GM12878 (cell line): ENCODE measurements around the gene IGFBP3. TPM values are rescaled to one million over a fixed set of nuclear protein-coding genes. Genes with fewer than 3 reads are reported as not detected.

ENCODE experiments used
- ATAC-seq: fragments of 200-7000 bp; cut with Tn5 transposase; 3 replicates; pipeline ENCODE4 v1.9.1; 2020; ENCODE audit warnings: mild to moderate bottlenecking, moderate library complexity
- BruUV-seq: library from RNA; stranded (reverse); fragments of 400-500 nt; replicated peaks from 2 replicates; lab custom pipeline; 2021; lab: Mats Ljungman, UMichigan
- CTCF ChIA-PET: fragments of 300-600 bp; sonication (Branson Sonifier 250); formaldehyde crosslinking; extraction: SDS; loops from one replicate; lab custom pipeline; 2021; ENCODE audit warnings: inconsistent platforms; lab: Yijun Ruan, JAX
- POLR2A ChIA-PET: fragments of 350-600 bp; formaldehyde crosslinking; extraction: SDS; loops from one replicate; lab custom pipeline; 2021; ENCODE audit warnings: inconsistent platforms; lab: Charles Lee
- RAD21 ChIA-PET: fragments of 300-600 bp; sonication (Branson Sonifier 250); formaldehyde crosslinking; loops from one replicate; lab custom pipeline; 2023; ENCODE audit warnings: antibody characterized with exemption; ENCODE audit not compliant: unreplicated experiment; lab: Charles Lee
- SMC1A ChIA-PET: fragments of 300-600 bp; sonication (Branson Sonifier 250); formaldehyde crosslinking; loops from one replicate; lab custom pipeline; 2023; ENCODE audit not compliant: unreplicated experiment, uncharacterized antibody; lab: Charles Lee
- DNase-seq: peaks from one replicate; pipeline ENCODE4 v3.0.0-alpha.2; 2011; ENCODE audit warnings: low read depth, low spot score
- FAIRE-seq: peaks from 3 replicates; lab custom pipeline; 2011; peaks lifted over from hg19 to GRCh38; lab: Jason Lieb, UNC
- H2AFZ ChIP-seq: 2 replicates; pipeline ENCODE4 v1.6.0; 2011; ENCODE audit warnings: low read depth, low read length, control low read depth; ENCODE audit not compliant: control insufficient read depth
- H3K27ac ChIP-seq: 2 replicates; pipeline ENCODE4 v1.5.1; 2011; ENCODE audit warnings: control low read depth; ENCODE audit not compliant: control insufficient read depth, insufficient read depth
- H3K27me3 ChIP-seq, 2 experiments: replicated peaks in 1 of 2; 2 replicates each; pipeline versions ENCODE4 v1.6.0 to v1.6.1; 2011; ENCODE audit warnings: low read length in 1 of 2; ENCODE audit not compliant: control insufficient read depth in 2 of 2, insufficient read depth in 2 of 2
- H3K36me3 ChIP-seq, 2 experiments: 2 replicates each; pipeline ENCODE4 v1.5.1; 2011; ENCODE audit warnings: low read length in 1 of 2; ENCODE audit not compliant: control insufficient read depth in 2 of 2, insufficient read depth in 2 of 2
- H3K4me1 ChIP-seq: 2 replicates; pipeline ENCODE4 v1.6.1; 2011; ENCODE audit warnings: mild to moderate bottlenecking, low read length, moderate library complexity, mixed read lengths; ENCODE audit not compliant: control insufficient read depth, insufficient read depth
- H3K4me2 ChIP-seq: 2 replicates; pipeline ENCODE4 v1.6.0; 2011; ENCODE audit warnings: control low read depth; ENCODE audit not compliant: control insufficient read depth, insufficient read depth
- H3K4me3 ChIP-seq: fragments of 200-600 bp; sonication (generic); 2 replicates; pipeline ENCODE4 v1.5.1; 2016
- H3K79me2 ChIP-seq: 2 replicates; pipeline ENCODE4 v1.6.0; 2011; ENCODE audit warnings: low read length; ENCODE audit not compliant: control insufficient read depth, insufficient read depth
- H3K9ac ChIP-seq: 2 replicates; pipeline ENCODE4 v1.8.0; 2011; ENCODE audit warnings: low read length, control low read depth, mixed read lengths; ENCODE audit not compliant: control insufficient read depth, insufficient read depth
- H3K9me3 ChIP-seq: replicated peaks from 3 replicates; pipeline ENCODE4 v1.5.1; 2011; ENCODE audit warnings: mild to moderate bottlenecking, low read length; ENCODE audit not compliant: control insufficient read depth, insufficient read depth
- H4K20me1 ChIP-seq: 2 replicates; pipeline ENCODE4 v1.6.0; 2011; ENCODE audit not compliant: control insufficient read depth, insufficient read depth
- BACH1 ChIP-seq: fragments of 450-650 bp; IDR thresholded peaks from 2 replicates; pipeline ENCODE4 v1.6.1; 2017; ENCODE audit warnings: mild to moderate bottlenecking, borderline replicate concordance
- CHD1 ChIP-seq: IDR thresholded peaks from 2 replicates; pipeline ENCODE4 v1.6.1; 2012; ENCODE audit warnings: low read depth, low read length, improper control_type of control experiment
- ETV6 ChIP-seq, 2 experiments: fragments of 450-650 bp in 1 of 2; IDR thresholded peaks in 1 of 2; conservative IDR thresholded peaks in 1 of 2; 2 replicates each; pipeline ENCODE4 v1.6.1; 2014; ENCODE audit warnings: antibody characterized with exemption in 1 of 2, borderline replicate concordance in 1 of 2, low read depth in 1 of 2, mild to moderate bottlenecking in 1 of 2, moderate library complexity in 1 of 2
- HDGF ChIP-seq: fragments of 450-650 bp; IDR thresholded peaks from 2 replicates; pipeline ENCODE4 v1.6.1; 2016; ENCODE audit warnings: antibody characterized with exemption
- MTA3 ChIP-seq: IDR thresholded peaks from 2 replicates; pipeline ENCODE4 v1.6.1; 2012; ENCODE audit warnings: low read length, inconsistent platforms, borderline replicate concordance
- MYB ChIP-seq: fragments of 150-350 bp; IDR thresholded peaks from 2 replicates; pipeline ENCODE4 v1.6.1; 2014; ENCODE audit warnings: mild to moderate bottlenecking, low read depth, low read length, borderline replicate concordance
- MYC ChIP-seq: IDR thresholded peaks from 2 replicates; pipeline ENCODE4 v1.6.1; 2011; ENCODE audit warnings: mild to moderate bottlenecking, low read length, moderate library complexity, inconsistent platforms; ENCODE audit not compliant: insufficient read depth, insufficient replicate concordance, insufficient read length, severe bottlenecking
- NFXL1 ChIP-seq: fragments of 450-650 bp; IDR thresholded peaks from 2 replicates; pipeline ENCODE4 v1.6.1; 2017; ENCODE audit warnings: antibody characterized with exemption, mild to moderate bottlenecking, borderline replicate concordance
- NRF1 ChIP-seq: conservative IDR thresholded peaks from 2 replicates; pipeline ENCODE4 v1.6.1; 2011; ENCODE audit warnings: mild to moderate bottlenecking, low read depth, low read length, improper control_type of control experiment
- POLR2AphosphoS2 ChIP-seq: IDR thresholded peaks from 2 replicates; pipeline ENCODE4 v1.6.1; 2011; ENCODE audit warnings: low read depth, mild to moderate bottlenecking, low read length, improper control_type of control experiment, moderate library complexity
- RB1 ChIP-seq: fragments of 450-650 bp; formaldehyde crosslinking; IDR thresholded peaks from 2 replicates; pipeline ENCODE4 v1.6.1; 2017; ENCODE audit warnings: mild to moderate bottlenecking, borderline replicate concordance
- RUNX3 ChIP-seq: IDR thresholded peaks from 2 replicates; pipeline ENCODE4 v1.6.1; 2012; ENCODE audit warnings: low read length, inconsistent platforms
- WGBS: methylation state at CpG from one replicate; pipeline ENCODE4 v1.1.6; 2016; ENCODE audit warnings: low lambda C conversion rate; ENCODE audit not compliant: insufficient replicate concordance, insufficient coverage; ENCODE audit errors: missing lambda C conversion rate; 5-methylcytosine and 5-hydroxymethylcytosine counted together
- in situ Hi-C: fragments of 300-500 bp; cut with MboI; formaldehyde crosslinking; loops from 9 replicates; pipeline ENCODE4 v1.14.3; 2018; ENCODE audit warnings: mixed read lengths
- intact Hi-C: fragments of 100-400 bp; cut with micrococcal nuclease; formaldehyde crosslinking; loops from one replicate; pipeline ENCODE4 v1.14.2; 2022; ENCODE audit not compliant: unreplicated experiment
- polyA plus RNA-seq, 11 experiments: library from polyadenylated mRNA; depleted of rRNA in 4 of 11; unstranded in 6 of 11; stranded (reverse) in 5 of 11; fragments of >200 nt; fragmentation: Nextera tagmentation in 4 of 11; fragmentation: Illumina TruSeq in 1 of 11; extraction: Ambion mirVana in 4 of 11; extraction: Trizol in 1 of 11; gene quantifications; 1 replicate in 1 of 11; 2 replicates in 10 of 11; pipeline versions ENCODE4 v1.2.1 to v1.2.3, GENCODE V29; 2011 to 2016; ENCODE audit warnings: inconsistent platforms in 2 of 11, missing spikeins in 2 of 11, low read depth in 1 of 11
- total RNA-seq, 4 experiments: library from RNA; depleted of rRNA in 3 of 4; stranded (reverse); fragments of >200 nt in 3 of 4; fragmentation: Illumina TruSeq in 1 of 4; extraction: Trizol in 1 of 4; gene quantifications; 2 replicates each; pipeline versions ENCODE4 v1.2.1 to v1.2.3, GENCODE V29; 2013 to 2021
- TF ChIP-seq, protein P1 (sequence below), 3 experiments: IDR thresholded peaks in 2 of 3; conservative IDR thresholded peaks in 1 of 3; 2 replicates each; pipeline ENCODE4 v1.5.1; 2011; ENCODE audit warnings: low read depth in 3 of 3, low read length in 3 of 3, mild to moderate bottlenecking in 3 of 3, control low read depth in 2 of 3, moderate library complexity in 2 of 3, inconsistent platforms in 1 of 3, mixed read lengths in 1 of 3; ENCODE audit not compliant: control insufficient read depth in 2 of 3, insufficient read depth in 1 of 3; ENCODE audit errors: extremely low read depth in 1 of 3
- TF ChIP-seq, protein P2 (sequence below): fragments of 450-650 bp; IDR thresholded peaks from 2 replicates; pipeline ENCODE4 v1.6.1; 2017; ENCODE audit warnings: mild to moderate bottlenecking
- TF ChIP-seq, protein P3 (sequence below): fragments of 450-650 bp; IDR thresholded peaks from 2 replicates; pipeline ENCODE4 v1.6.1; 2018; ENCODE audit warnings: mild to moderate bottlenecking, low read depth, moderate library complexity; ENCODE audit not compliant: partially characterized antibody

The IGFBP3 gene
- total and polyA plus RNA-seq, 10 of the 15 experiments (the other 5 are each of a cell fraction or from before 2014, with no cell fraction given), result 6.0 to 28.0 (median 15.6) TPM

DNA sequence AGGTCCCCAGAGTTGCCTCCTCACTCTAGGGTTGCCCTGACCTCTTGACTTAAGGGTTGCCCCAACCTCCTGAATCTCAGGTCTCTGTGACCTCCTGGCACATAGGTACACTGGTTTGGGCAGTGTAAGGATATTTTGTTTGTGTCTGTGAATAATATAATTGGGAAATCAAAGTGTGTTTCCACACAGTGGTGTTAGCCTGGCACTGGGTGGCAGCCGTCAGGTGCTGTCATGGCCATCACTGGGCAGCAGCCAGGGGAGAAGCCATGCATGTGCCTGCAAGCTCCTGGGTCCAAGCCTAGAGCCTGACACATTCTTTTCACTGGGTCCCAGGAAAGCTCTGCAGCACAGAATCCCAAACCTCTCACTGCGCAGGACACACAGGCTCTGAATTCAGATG, 44.6 kb downstream of the IGFBP3 start:
- intact Hi-C loops (no loop called here), in situ Hi-C loops (no loop called here)
- no peaks in the 10 kb centered on the region; a peak in 1 of 4 replicates for H3K27me3 ChIP-seq
- no peak overlapping the region for H3K27ac ChIP-seq
- H3K4me2 ChIP-seq, result no peak overlapping the region
- ChIA-PET POLR2A (no interaction called here), CTCF (no interaction called here), SMC1A (no interaction called here), RAD21 (no interaction called here)
- BruUV-seq, result no TSS peak
- H4K20me1 ChIP-seq, result no peaks in the 10 kb centered on the region
- H3K36me3 ChIP-seq, result no peaks in the 10 kb centered on the region
- ATAC-seq (no peak), DNase-seq (no peak), FAIRE-seq (no peak)
- 66% methylated on average over 2 of the region's 2 CpGs for WGBS
- H3K9ac ChIP-seq, result no peak overlapping the region
- no peak overlapping the region for H3K4me3 ChIP-seq
- no peak overlapping the region for H2AFZ ChIP-seq
- no peaks in the 10 kb centered on the region for H3K4me1 ChIP-seq
- H3K9me3 ChIP-seq, result no peaks in the 10 kb centered on the region; the same call in 2 of the 3 replicates
- H3K79me2 ChIP-seq, result no peaks in the 10 kb centered on the region
- TF ChIP-seq ETV6 (conservative IDR thresholded peaks at IDR 0.05 in 1 of 2, IDR thresholded peaks at IDR 0.05 in 1 of 2; ENCODE audit: borderline replicate concordance in 1 of 2, low read depth in 1 of 2) (no peak), NFXL1 (no peak), NRF1 (no peak), BACH1 (no peak), POLR2AphosphoS2 (no peak), MYC (no peak), CHD1 (no peak), MTA3 (no peak), RUNX3 (no peak), RB1 (no peak), MYB (no peak), HDGF (no peak)
- TF ChIP-seq, protein P1, sequence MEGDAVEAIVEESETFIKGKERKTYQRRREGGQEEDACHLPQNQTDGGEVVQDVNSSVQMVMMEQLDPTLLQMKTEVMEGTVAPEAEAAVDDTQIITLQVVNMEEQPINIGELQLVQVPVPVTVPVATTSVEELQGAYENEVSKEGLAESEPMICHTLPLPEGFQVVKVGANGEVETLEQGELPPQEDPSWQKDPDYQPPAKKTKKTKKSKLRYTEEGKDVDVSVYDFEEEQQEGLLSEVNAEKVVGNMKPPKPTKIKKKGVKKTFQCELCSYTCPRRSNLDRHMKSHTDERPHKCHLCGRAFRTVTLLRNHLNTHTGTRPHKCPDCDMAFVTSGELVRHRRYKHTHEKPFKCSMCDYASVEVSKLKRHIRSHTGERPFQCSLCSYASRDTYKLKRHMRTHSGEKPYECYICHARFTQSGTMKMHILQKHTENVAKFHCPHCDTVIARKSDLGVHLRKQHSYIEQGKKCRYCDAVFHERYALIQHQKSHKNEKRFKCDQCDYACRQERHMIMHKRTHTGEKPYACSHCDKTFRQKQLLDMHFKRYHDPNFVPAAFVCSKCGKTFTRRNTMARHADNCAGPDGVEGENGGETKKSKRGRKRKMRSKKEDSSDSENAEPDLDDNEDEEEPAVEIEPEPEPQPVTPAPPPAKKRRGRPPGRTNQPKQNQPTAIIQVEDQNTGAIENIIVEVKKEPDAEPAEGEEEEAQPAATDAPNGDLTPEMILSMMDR (IDR thresholded peaks at IDR 0.05 in 2 of 3, conservative IDR thresholded peaks at IDR 0.05 in 1 of 3; ENCODE audit: control insufficient read depth in 2 of 3, extremely low read depth in 1 of 3, insufficient read depth in 1 of 3, low read depth in 3 of 3, low read length in 3 of 3), result no peak
- TF ChIP-seq, protein P2, sequence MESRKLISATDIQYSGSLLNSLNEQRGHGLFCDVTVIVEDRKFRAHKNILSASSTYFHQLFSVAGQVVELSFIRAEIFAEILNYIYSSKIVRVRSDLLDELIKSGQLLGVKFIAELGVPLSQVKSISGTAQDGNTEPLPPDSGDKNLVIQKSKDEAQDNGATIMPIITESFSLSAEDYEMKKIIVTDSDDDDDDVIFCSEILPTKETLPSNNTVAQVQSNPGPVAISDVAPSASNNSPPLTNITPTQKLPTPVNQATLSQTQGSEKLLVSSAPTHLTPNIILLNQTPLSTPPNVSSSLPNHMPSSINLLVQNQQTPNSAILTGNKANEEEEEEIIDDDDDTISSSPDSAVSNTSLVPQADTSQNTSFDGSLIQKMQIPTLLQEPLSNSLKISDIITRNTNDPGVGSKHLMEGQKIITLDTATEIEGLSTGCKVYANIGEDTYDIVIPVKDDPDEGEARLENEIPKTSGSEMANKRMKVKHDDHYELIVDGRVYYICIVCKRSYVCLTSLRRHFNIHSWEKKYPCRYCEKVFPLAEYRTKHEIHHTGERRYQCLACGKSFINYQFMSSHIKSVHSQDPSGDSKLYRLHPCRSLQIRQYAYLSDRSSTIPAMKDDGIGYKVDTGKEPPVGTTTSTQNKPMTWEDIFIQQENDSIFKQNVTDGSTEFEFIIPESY, result no peak
- TF ChIP-seq, protein P3, sequence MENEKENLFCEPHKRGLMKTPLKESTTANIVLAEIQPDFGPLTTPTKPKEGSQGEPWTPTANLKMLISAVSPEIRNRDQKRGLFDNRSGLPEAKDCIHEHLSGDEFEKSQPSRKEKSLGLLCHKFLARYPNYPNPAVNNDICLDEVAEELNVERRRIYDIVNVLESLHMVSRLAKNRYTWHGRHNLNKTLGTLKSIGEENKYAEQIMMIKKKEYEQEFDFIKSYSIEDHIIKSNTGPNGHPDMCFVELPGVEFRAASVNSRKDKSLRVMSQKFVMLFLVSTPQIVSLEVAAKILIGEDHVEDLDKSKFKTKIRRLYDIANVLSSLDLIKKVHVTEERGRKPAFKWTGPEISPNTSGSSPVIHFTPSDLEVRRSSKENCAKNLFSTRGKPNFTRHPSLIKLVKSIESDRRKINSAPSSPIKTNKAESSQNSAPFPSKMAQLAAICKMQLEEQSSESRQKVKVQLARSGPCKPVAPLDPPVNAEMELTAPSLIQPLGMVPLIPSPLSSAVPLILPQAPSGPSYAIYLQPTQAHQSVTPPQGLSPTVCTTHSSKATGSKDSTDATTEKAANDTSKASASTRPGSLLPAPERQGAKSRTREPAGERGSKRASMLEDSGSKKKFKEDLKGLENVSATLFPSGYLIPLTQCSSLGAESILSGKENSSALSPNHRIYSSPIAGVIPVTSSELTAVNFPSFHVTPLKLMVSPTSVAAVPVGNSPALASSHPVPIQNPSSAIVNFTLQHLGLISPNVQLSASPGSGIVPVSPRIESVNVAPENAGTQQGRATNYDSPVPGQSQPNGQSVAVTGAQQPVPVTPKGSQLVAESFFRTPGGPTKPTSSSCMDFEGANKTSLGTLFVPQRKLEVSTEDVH, result no peak
